Cortex of kidney (tissue), 1 donor: ENCODE measurements around the gene ARL14EP.

ENCODE experiments used
- DNase-seq: peaks from one replicate; lab custom pipeline; 2025; lab: John Stamatoyannopoulos, UW

The ARL14EP gene

GRCh38 chr11:30326906-30327305 lies 4.0 kb downstream of the ARL14EP start:
- no peak for DNase-seq

GRCh38 chr11:30328681-30329080 lies 5.8 kb downstream of the ARL14EP start:
- DNase-seq = no peak

GRCh38 chr11:30329150-30329940 lies 6.4 kb downstream of the ARL14EP start:
- DNase-seq = no peak

- DNase-seq = no peak
Measured at GRCh38 chr11:30333405-30333804, 10.5 kb downstream of the ARL14EP start.

GRCh38 chr11:30342736-30343166 lies 19.8 kb downstream of the ARL14EP start:
- no peak for DNase-seq

GRCh38 chr11:30344085-30344484 lies 21.2 kb downstream of the ARL14EP start:
- DNase-seq = no peak

- no peak for DNase-seq
Measured at GRCh38 chr11:30345644-30346043, 22.7 kb downstream of the ARL14EP start.

GRCh38 chr11:30346068-30346688 lies 23.3 kb downstream of the ARL14EP start:
- no peak for DNase-seq

- no peak for DNase-seq
Measured at GRCh38 chr11:30348035-30348434, 25.1 kb downstream of the ARL14EP start.

- DNase-seq = no peak
Measured at GRCh38 chr11:30349885-30350284, 27.0 kb downstream of the ARL14EP start.

- no peak for DNase-seq
Measured at GRCh38 chr11:30350384-30350783, 27.5 kb downstream of the ARL14EP start.

- no peak for DNase-seq
Measured at GRCh38 chr11:30351061-30351460, 28.2 kb downstream of the ARL14EP start.

- no peak for DNase-seq
Measured at GRCh38 chr11:30356391-30356790, 33.5 kb downstream of the ARL14EP start.

- no peak for DNase-seq
Measured at GRCh38 chr11:30357872-30358271, 35.0 kb downstream of the ARL14EP start.

GRCh38 chr11:30358536-30358935 lies 35.6 kb downstream of the ARL14EP start:
- DNase-seq = no peak

GRCh38 chr11:30360741-30361140 lies 37.8 kb downstream of the ARL14EP start:
- no peak for DNase-seq

GRCh38 chr11:30364139-30364836 lies 41.4 kb downstream of the ARL14EP start:
- DNase-seq = no peak

GRCh38 chr11:30364837-30365482 lies 42.1 kb downstream of the ARL14EP start:
- no peak for DNase-seq

GRCh38 chr11:30365793-30366517 lies 43.1 kb downstream of the ARL14EP start:
- DNase-seq = no peak

- no peak for DNase-seq
Measured at GRCh38 chr11:30368394-30368793, 45.5 kb downstream of the ARL14EP start.

GRCh38 chr11:30370164-30370563 lies 47.3 kb downstream of the ARL14EP start:
- no peak for DNase-seq

GRCh38 chr11:30377347-30377746 lies 54.4 kb downstream of the ARL14EP start:
- no peak for DNase-seq
